Hepatocyte (in vitro differentiated cells): ENCODE results near the gene CD28. TPM values are rescaled to one million over a fixed set of nuclear protein-coding genes. Genes with fewer than 3 reads are reported as not detected.

Experiments used
- DNase-seq: peaks from one replicate; pipeline ENCODE4 v3.0.0-alpha.2; 2016; ENCODE audit warnings: low spot score
- H2AFZ ChIP-seq: fragments of 200-600 bp; sonication (generic); 2 replicates; pipeline ENCODE4 v1.6.0; 2016; ENCODE audit warnings: antibody characterized with exemption, mild to moderate bottlenecking
- H3K27ac ChIP-seq: fragments of 200-600 bp; sonication (generic); 2 replicates; pipeline ENCODE4 v1.5.1; 2016; ENCODE audit warnings: mild to moderate bottlenecking
- H3K27me3 ChIP-seq: fragments of 200-600 bp; sonication (generic); 2 replicates; pipeline ENCODE4 v1.6.1; 2016
- H3K36me3 ChIP-seq: fragments of 200-600 bp; sonication (generic); replicated peaks from 2 replicates; pipeline ENCODE4 v1.5.1; 2016; ENCODE audit warnings: low read depth; ENCODE audit not compliant: insufficient read depth
- H3K4me1 ChIP-seq: fragments of 200-600 bp; sonication (generic); 2 replicates; pipeline ENCODE4 v1.5.1; 2016; ENCODE audit warnings: mild to moderate bottlenecking, moderate library complexity; ENCODE audit not compliant: insufficient read depth
- H3K4me2 ChIP-seq: fragments of 200-600 bp; sonication (generic); 2 replicates; pipeline ENCODE4 v1.6.0; 2016
- H3K4me3 ChIP-seq: fragments of 200-600 bp; sonication (generic); 2 replicates; pipeline ENCODE4 v1.5.1; 2016; ENCODE audit warnings: mild to moderate bottlenecking
- H3K79me2 ChIP-seq: fragments of 200-600 bp; sonication (generic); 2 replicates; pipeline ENCODE4 v1.6.0; 2017; ENCODE audit warnings: mild to moderate bottlenecking
- H3K9me2 ChIP-seq: fragments of 200-600 bp; sonication (generic); replicated peaks from 2 replicates; pipeline ENCODE4 v1.6.0; 2017; ENCODE audit warnings: mild to moderate bottlenecking; ENCODE audit not compliant: insufficient read depth
- H3K9me3 ChIP-seq: fragments of 200-600 bp; sonication (generic); 2 replicates; pipeline ENCODE4 v1.5.1; 2016; ENCODE audit warnings: low read depth, mild to moderate bottlenecking
- H4K20me1 ChIP-seq: fragments of 200-600 bp; sonication (generic); 2 replicates; pipeline ENCODE4 v1.6.0; 2016; ENCODE audit warnings: mild to moderate bottlenecking; ENCODE audit not compliant: insufficient read depth, poor library complexity, severe bottlenecking
- CTCF ChIP-seq: fragments of 200-600 bp; sonication (generic); IDR thresholded peaks from 2 replicates; pipeline ENCODE4 v1.5.1; 2016; ENCODE audit warnings: antibody characterized with exemption, mild to moderate bottlenecking; ENCODE audit not compliant: poor library complexity
- EZH2 ChIP-seq: fragments of 200-600 bp; sonication (generic); IDR thresholded peaks from 2 replicates; pipeline ENCODE4 v1.6.1; 2016; ENCODE audit warnings: antibody characterized with exemption, mild to moderate bottlenecking, borderline replicate concordance
- EZH2phosphoT487 ChIP-seq: fragments of 200-600 bp; sonication (generic); IDR thresholded peaks from one replicate; pipeline ENCODE4 v1.6.1; 2018; ENCODE audit warnings: antibody characterized with exemption, mild to moderate bottlenecking, low read depth, moderate library complexity; ENCODE audit not compliant: unreplicated experiment, severe bottlenecking
- WGBS: methylation state at CpG from one replicate; pipeline ENCODE4 v1.1.6; 2016; ENCODE audit warnings: low lambda C conversion rate; ENCODE audit errors: missing lambda C conversion rate; 5-methylcytosine and 5-hydroxymethylcytosine counted together
- polyA plus RNA-seq: library from polyadenylated mRNA; unstranded; fragments of >200 nt; fragmentation: Nextera tagmentation; extraction: Ambion mirVana; gene quantifications from 2 replicates; pipeline ENCODE4 v1.2.1, GENCODE V29; 2016
- total RNA-seq: library from RNA; depleted of rRNA; stranded (reverse); fragments of >200 nt; gene quantifications from 2 replicates; pipeline ENCODE4 v1.2.3, GENCODE V29; 2014

The CD28 gene
- total and polyA plus RNA-seq, 2 experiments from 2014 or later = not detected

- TF ChIP-seq EZH2 (no peak), CTCF (no peak), EZH2phosphoT487 (no peak)
- H3K9me2 ChIP-seq = no peaks in the 10 kb centered on the region
- H3K79me2 ChIP-seq = no peaks in the 10 kb centered on the region
- no peaks in the 10 kb centered on the region for H3K36me3 ChIP-seq
- no peak overlapping the region for H3K4me3 ChIP-seq
- H3K27me3 ChIP-seq = no peaks in the 10 kb centered on the region
- H3K4me1 ChIP-seq = peaks cover 5% of the 10 kb centered on the region
- no peaks in the 10 kb centered on the region for H4K20me1 ChIP-seq
- no peak for DNase-seq
- WGBS = 66% methylated on average over 8 of the region's 8 CpGs
- H3K27ac ChIP-seq = no peak overlapping the region
- H3K9me3 ChIP-seq = no peaks in the 10 kb centered on the region
- no peak overlapping the region for H2AFZ ChIP-seq
- H3K4me2 ChIP-seq = peak overlapping the region; percentile 14
Observed at GRCh38 chr2:203689426-203690116, 16.9 kb upstream of the CD28 start.

- Histone ChIP-seq H3K36me3 (no peaks in the 10 kb centered on the region), H4K20me1 (no peaks in the 10 kb centered on the region), H3K4me2 (no peak overlapping the region), H3K27me3 (no peaks in the 10 kb centered on the region), H3K9me2 (no peaks in the 10 kb centered on the region), H3K79me2 (no peaks in the 10 kb centered on the region), H3K4me1 (peaks cover 5% of the 10 kb centered on the region), H2AFZ (no peak overlapping the region), H3K9me3 (no peaks in the 10 kb centered on the region), H3K4me3 (no peak overlapping the region), H3K27ac (no peak overlapping the region)
- no peak for DNase-seq
- no peak for TF ChIP-seq CTCF
- TF ChIP-seq EZH2 = no peak
- no peak for TF ChIP-seq EZH2phosphoT487
- WGBS = 85% methylated on average over 4 of the region's 4 CpGs
Observed at GRCh38 chr2:203690117-203690431, 16.4 kb upstream of the CD28 start.

GRCh38 chr2:203690441-203691047 is 15.9 kb upstream of the CD28 start:
- TF ChIP-seq EZH2phosphoT487 (no peak), EZH2 (no peak), CTCF (no peak)
- DNase-seq = no peak
- no peaks in the 10 kb centered on the region for H4K20me1 ChIP-seq
- H3K27me3 ChIP-seq = no peaks in the 10 kb centered on the region
- no peak overlapping the region for H2AFZ ChIP-seq
- no peaks in the 10 kb centered on the region for H3K36me3 ChIP-seq
- H3K9me3 ChIP-seq = no peaks in the 10 kb centered on the region
- H3K4me1 ChIP-seq = peaks cover 5% of the 10 kb centered on the region
- H3K9me2 ChIP-seq = no peaks in the 10 kb centered on the region
- H3K4me2 ChIP-seq = no peak overlapping the region
- H3K4me3 ChIP-seq = no peak overlapping the region
- no peak overlapping the region for H3K27ac ChIP-seq
- no peaks in the 10 kb centered on the region for H3K79me2 ChIP-seq
- WGBS = 79% methylated on average over 5 of the region's 5 CpGs
